ENCODE measurements around the gene MBP.

The MBP gene

GRCh38 chr18:77146249-77147080, 13.9 kb upstream of the MBP start:
- H3K4me1 ChIP-seq (ENCODE audit: insufficient read depth, low read length, severe bottlenecking), result peaks cover 34% of the 10 kb centered on the region
- H3K9me2 ChIP-seq (ENCODE audit: low read depth, low read length), result no peaks in the 10 kb centered on the region
- H3K4me3 ChIP-seq (ENCODE audit: low read depth, low read length, poor library complexity, severe bottlenecking), result no peak overlapping the region
- no peaks in the 10 kb centered on the region for H4K20me1 ChIP-seq (ENCODE audit: insufficient read depth, low read length)
- H3K79me2 ChIP-seq (ENCODE audit: insufficient read depth, low read length), result no peaks in the 10 kb centered on the region
- H3K36me3 ChIP-seq (ENCODE audit: insufficient read depth, low read length), result no peaks in the 10 kb centered on the region
- H3K9ac ChIP-seq (ENCODE audit: low read length), result no peak overlapping the region
- H3K27ac ChIP-seq (ENCODE audit: low read depth, low read length, poor library complexity, severe bottlenecking), result peak overlapping the region; percentile 54
- no peak overlapping the region for H3K4me2 ChIP-seq (ENCODE audit: low read length)
- H3K27me3 ChIP-seq (ENCODE audit: insufficient read depth, low read length), result no peaks in the 10 kb centered on the region
- H3K9me3 ChIP-seq (ENCODE audit: low read length), result peaks cover 14% of the 10 kb centered on the region
- TF ChIP-seq EZH2 (IDR thresholded peaks at IDR 0.05; ENCODE audit: borderline replicate concordance, low read length), result no peak
- no peak for TF ChIP-seq CTCF (IDR thresholded peaks at IDR 0.05; ENCODE audit: low read length)
- no peak overlapping the region for H2AFZ ChIP-seq (ENCODE audit: low read length)
- H3F3A ChIP-seq (ENCODE audit: insufficient read depth, low read length), result peaks cover 15% of the 10 kb centered on the region; the same call in 1 of the 2 replicates

- H3K4me3 ChIP-seq (ENCODE audit: low read depth, low read length, poor library complexity, severe bottlenecking), result no peak overlapping the region
- no peak overlapping the region for H3K9ac ChIP-seq (ENCODE audit: low read length)
- H3K79me2 ChIP-seq (ENCODE audit: insufficient read depth, low read length), result no peaks in the 10 kb centered on the region
- peaks cover 5% of the 10 kb centered on the region; the same call in 1 of the 2 replicates for H3F3A ChIP-seq (ENCODE audit: insufficient read depth, low read length)
- no peak overlapping the region for H3K4me2 ChIP-seq (ENCODE audit: low read length)
- H2AFZ ChIP-seq (ENCODE audit: low read length), result no peak overlapping the region
- no peaks in the 10 kb centered on the region for H3K9me2 ChIP-seq (ENCODE audit: low read depth, low read length)
- H3K27ac ChIP-seq (ENCODE audit: low read depth, low read length, poor library complexity, severe bottlenecking), result no peak overlapping the region
- H3K27me3 ChIP-seq (ENCODE audit: insufficient read depth, low read length), result no peaks in the 10 kb centered on the region
- H4K20me1 ChIP-seq (ENCODE audit: insufficient read depth, low read length), result no peaks in the 10 kb centered on the region
- peaks cover 14% of the 10 kb centered on the region for H3K9me3 ChIP-seq (ENCODE audit: low read length)
- no peak for TF ChIP-seq EZH2 (IDR thresholded peaks at IDR 0.05; ENCODE audit: borderline replicate concordance, low read length)
- no peak for TF ChIP-seq CTCF (IDR thresholded peaks at IDR 0.05; ENCODE audit: low read length)
- peaks cover 27% of the 10 kb centered on the region for H3K4me1 ChIP-seq (ENCODE audit: insufficient read depth, low read length, severe bottlenecking)
- no peaks in the 10 kb centered on the region for H3K36me3 ChIP-seq (ENCODE audit: insufficient read depth, low read length)
Measured at GRCh38 chr18:77145364-77145901, 12.8 kb upstream of the MBP start.

GRCh38 chr18:77144451-77145118, 12.0 kb upstream of the MBP start:
- TF ChIP-seq CTCF (IDR thresholded peaks at IDR 0.05; ENCODE audit: low read length) (no peak), EZH2 (IDR thresholded peaks at IDR 0.05; ENCODE audit: borderline replicate concordance, low read length) (no peak)
- H3F3A ChIP-seq (ENCODE audit: insufficient read depth, low read length), result no peaks in the 10 kb centered on the region
- H3K27me3 ChIP-seq (ENCODE audit: insufficient read depth, low read length), result no peaks in the 10 kb centered on the region
- no peaks in the 10 kb centered on the region for H3K36me3 ChIP-seq (ENCODE audit: insufficient read depth, low read length)
- no peak overlapping the region for H3K27ac ChIP-seq (ENCODE audit: low read depth, low read length, poor library complexity, severe bottlenecking)
- no peaks in the 10 kb centered on the region for H4K20me1 ChIP-seq (ENCODE audit: insufficient read depth, low read length)
- peaks cover 14% of the 10 kb centered on the region for H3K9me3 ChIP-seq (ENCODE audit: low read length)
- peaks cover 21% of the 10 kb centered on the region for H3K4me1 ChIP-seq (ENCODE audit: insufficient read depth, low read length, severe bottlenecking)
- H3K9me2 ChIP-seq (ENCODE audit: low read depth, low read length), result no peaks in the 10 kb centered on the region
- no peak overlapping the region for H3K4me2 ChIP-seq (ENCODE audit: low read length)
- no peak overlapping the region for H3K9ac ChIP-seq (ENCODE audit: low read length)
- no peak overlapping the region for H2AFZ ChIP-seq (ENCODE audit: low read length)
- H3K4me3 ChIP-seq (ENCODE audit: low read depth, low read length, poor library complexity, severe bottlenecking), result no peak overlapping the region
- H3K79me2 ChIP-seq (ENCODE audit: insufficient read depth, low read length), result no peaks in the 10 kb centered on the region
